GM23338 (cell line): ENCODE data around the gene ANKRD11. TPM values are rescaled to one million over a fixed set of nuclear protein-coding genes. Genes with fewer than 3 reads are reported as not detected.

Source experiments
- ATAC-seq: fragments of 200-7000 bp; cut with Tn5 transposase; 3 replicates; pipeline ENCODE4 v1.9.1; 2020
- DNase-seq: peaks from one replicate; pipeline ENCODE4 v3.0.0-alpha.2; 2015; ENCODE audit warnings: low spot score
- H2AFZ ChIP-seq: fragments of 200-600 bp; sonication (generic); 2 replicates; pipeline ENCODE4 v1.8.0; 2016; ENCODE audit warnings: antibody characterized with exemption, mild to moderate bottlenecking, moderate library complexity
- H3F3A ChIP-seq: fragments of 200-600 bp; sonication (generic); replicated peaks from 2 replicates; pipeline ENCODE4 v1.8.0; 2017; ENCODE audit warnings: antibody characterized with exemption, mixed run types, low read depth
- H3K27ac ChIP-seq: fragments of 200-600 bp; sonication (generic); 2 replicates; pipeline ENCODE4 v1.6.1; 2016; ENCODE audit warnings: low read depth
- H3K27me3 ChIP-seq: fragments of 200-600 bp; sonication (generic); 2 replicates; pipeline ENCODE4 v1.8.0; 2016; ENCODE audit warnings: mild to moderate bottlenecking, mixed run types, moderate library complexity; ENCODE audit not compliant: insufficient read depth
- H3K36me3 ChIP-seq: fragments of 200-600 bp; sonication (generic); 2 replicates; pipeline ENCODE4 v1.8.0; 2016; ENCODE audit warnings: mild to moderate bottlenecking; ENCODE audit not compliant: insufficient read depth
- H3K4me1 ChIP-seq: fragments of 200-600 bp; sonication (generic); 2 replicates; pipeline ENCODE4 v1.8.0; 2016; ENCODE audit warnings: mild to moderate bottlenecking, moderate library complexity; ENCODE audit not compliant: insufficient read depth
- H3K4me2 ChIP-seq: fragments of 200-600 bp; sonication (generic); 2 replicates; pipeline ENCODE4 v1.7.1; 2017; ENCODE audit warnings: mixed run types
- H3K4me3 ChIP-seq: fragments of 200-600 bp; sonication (generic); 2 replicates; pipeline ENCODE4 v1.6.1; 2016; ENCODE audit warnings: mixed run types
- H3K79me2 ChIP-seq: fragments of 200-600 bp; sonication (generic); replicated peaks from 2 replicates; pipeline ENCODE4 v1.8.0; 2017; ENCODE audit warnings: mild to moderate bottlenecking; ENCODE audit not compliant: insufficient read depth
- H3K9me2 ChIP-seq: fragments of 200-600 bp; sonication (generic); 2 replicates; pipeline ENCODE4 v1.8.0; 2017; ENCODE audit not compliant: insufficient read depth
- H4K20me1 ChIP-seq: fragments of 200-600 bp; sonication (generic); replicated peaks from 2 replicates; pipeline ENCODE4 v1.8.0; 2017; ENCODE audit warnings: mild to moderate bottlenecking; ENCODE audit not compliant: insufficient read depth
- H3K27ac Mint-ChIP-seq: 2 replicates; pipeline ENCODE4 v1.8.0; 2020; ENCODE audit warnings: inconsistent platforms, mild to moderate bottlenecking, moderate library complexity, mixed read lengths
- H3K27me3 Mint-ChIP-seq: 3 replicates; pipeline ENCODE4 v1.8.0; 2022; ENCODE audit warnings: low read depth, mild to moderate bottlenecking, moderate library complexity, mixed read lengths, inconsistent platforms; ENCODE audit not compliant: insufficient read depth, poor library complexity
- H3K36me3 Mint-ChIP-seq: 3 replicates; pipeline ENCODE4 v1.8.0; 2021; ENCODE audit warnings: low read depth, mild to moderate bottlenecking, inconsistent platforms, moderate library complexity, mixed read lengths
- H3K4me1 Mint-ChIP-seq: 3 replicates; pipeline ENCODE4 v1.8.0; 2020; ENCODE audit warnings: mild to moderate bottlenecking, inconsistent platforms, mixed read lengths
- H3K4me3 Mint-ChIP-seq: 3 replicates; pipeline ENCODE4 v1.8.0; 2021; ENCODE audit warnings: moderate library complexity, mild to moderate bottlenecking, inconsistent platforms, mixed read lengths
- H3K9me3 Mint-ChIP-seq: 3 replicates; pipeline ENCODE4 v1.8.0; 2020; ENCODE audit warnings: moderate library complexity, mild to moderate bottlenecking, inconsistent platforms, mixed read lengths
- CREB1 ChIP-seq: fragments of 250-450 bp; sonication (Bioruptor Pico); IDR thresholded peaks from 2 replicates; pipeline ENCODE4 v1.5.0; 2020; ENCODE audit warnings: low read depth, mild to moderate bottlenecking, moderate library complexity
- EZH2 ChIP-seq: fragments of 200-600 bp; sonication (generic); IDR thresholded peaks from one replicate; pipeline ENCODE4 v1.8.0; 2017; ENCODE audit warnings: antibody characterized with exemption, mild to moderate bottlenecking, low read depth; ENCODE audit not compliant: unreplicated experiment
- EZH2phosphoT487 ChIP-seq: fragments of 200-600 bp; sonication (generic); IDR thresholded peaks from one replicate; pipeline ENCODE4 v1.8.1; 2018; ENCODE audit warnings: antibody characterized with exemption; ENCODE audit not compliant: unreplicated experiment
- NANOG ChIP-seq: IDR thresholded peaks from 2 replicates; pipeline ENCODE4 v1.6.1; 2016; ENCODE audit warnings: antibody characterized with exemption, borderline replicate concordance
- POLR2AphosphoS5 ChIP-seq: IDR thresholded peaks from 2 replicates; pipeline ENCODE4 v1.6.1; 2016; ENCODE audit warnings: antibody characterized with exemption, low read depth
- ZNF331 ChIP-seq: fragments of 250-450 bp; sonication (Bioruptor Pico); IDR thresholded peaks from 2 replicates; pipeline ENCODE4 v1.5.0; 2020; ENCODE audit warnings: low read depth, mild to moderate bottlenecking, moderate library complexity
- polyA plus RNA-seq: library from polyadenylated mRNA; unstranded; fragments of >200 nt; fragmentation: Nextera tagmentation; extraction: Ambion mirVana; gene quantifications from 2 replicates; pipeline ENCODE4 v1.2.1, GENCODE V29; 2016
- total RNA-seq: library from RNA; depleted of rRNA; stranded (reverse); fragments of >200 nt; shearing (Covaris generic); gene quantifications from 2 replicates; pipeline ENCODE4 v1.2.3, GENCODE V29; 2014
- TF ChIP-seq, protein P1 (sequence below), 2 experiments: fragments of 200-600 bp in 1 of 2; sonication (generic) in 1 of 2; conservative IDR thresholded peaks; 2 replicates each; pipeline versions ENCODE4 v1.5.1 to v1.6.1; 2016 to 2017; ENCODE audit warnings: antibody characterized with exemption in 2 of 2, low read depth in 2 of 2, mild to moderate bottlenecking in 2 of 2, moderate library complexity in 1 of 2
- TF ChIP-seq, protein P2 (sequence below): IDR thresholded peaks from one replicate; pipeline ENCODE4 v1.6.1; 2018; ENCODE audit warnings: antibody characterized with exemption; ENCODE audit not compliant: unreplicated experiment
- TF ChIP-seq, protein P3 (sequence below): IDR thresholded peaks from 2 replicates; pipeline ENCODE4 v1.6.1; 2016; ENCODE audit warnings: antibody characterized with exemption

The ANKRD11 gene
- total and polyA plus RNA-seq, 2 experiments from 2014 or later = 130 to 159 TPM

DNA sequence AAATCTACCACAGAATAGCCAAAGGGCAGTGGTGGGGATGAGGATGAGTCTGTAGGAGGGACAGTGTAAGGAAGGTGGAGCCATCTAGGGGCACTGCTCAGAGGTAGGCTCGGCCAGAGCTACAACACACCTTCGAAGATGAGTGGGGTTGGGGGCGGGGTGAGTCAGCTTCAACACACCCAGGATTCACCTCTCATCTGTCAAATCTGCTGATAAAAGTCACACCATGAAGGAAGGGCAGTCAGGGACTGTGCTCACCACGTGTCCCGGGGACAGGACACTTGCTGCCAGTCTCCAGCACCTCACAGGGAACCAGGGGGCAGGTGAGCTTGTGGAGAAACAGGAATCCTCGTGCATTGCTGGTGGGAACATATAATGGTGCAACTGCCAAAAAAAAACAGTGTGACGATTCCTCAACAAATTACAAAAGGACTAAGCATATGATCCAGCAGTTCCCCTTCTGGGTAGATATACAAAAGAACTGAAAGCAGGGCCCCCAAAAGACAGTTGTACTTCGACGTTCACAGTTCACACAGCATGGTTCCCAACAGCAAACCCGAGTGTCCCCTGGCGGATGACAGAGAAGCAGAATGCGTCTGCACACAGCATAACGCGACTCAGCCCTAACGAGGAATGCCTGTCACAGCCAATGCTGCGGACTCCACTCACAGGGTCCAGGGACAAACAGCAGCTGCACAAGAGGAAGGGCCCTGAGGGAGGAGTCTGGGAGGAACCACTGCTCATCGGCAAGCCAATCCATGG is 133.1 kb downstream of the ANKRD11 start:
- Mint-ChIP-seq H3K27me3 (peaks cover 30% of the 10 kb centered on the region), H3K4me1 (peaks cover 78% of the 10 kb centered on the region), H3K36me3 (peaks cover 18% of the 10 kb centered on the region), H3K9me3 (no peaks in the 10 kb centered on the region), H3K27ac (no peak overlapping the region), H3K4me3 (no peak overlapping the region)
- Histone ChIP-seq H3F3A (peaks cover 21% of the 10 kb centered on the region), H4K20me1 (peaks cover 90% of the 10 kb centered on the region), H3K27ac (peak overlapping the region; percentile 66), H3K79me2 (peaks cover 100% of the 10 kb centered on the region), H3K4me2 (peak overlapping the region; percentile 40), H3K4me1 (peaks cover 45% of the 10 kb centered on the region), H3K36me3 (peaks cover 5% of the 10 kb centered on the region; the same call in 1 of the 2 replicates), H3K9me2 (no peaks in the 10 kb centered on the region), H3K27me3 (no peaks in the 10 kb centered on the region), H2AFZ (no peak overlapping the region), H3K4me3 (no peak overlapping the region)
- TF ChIP-seq CREB1 (CRISPR knock-in tag) (no peak), ZNF331 (CRISPR knock-in tag) (no peak), NANOG (no peak)
- TF ChIP-seq, protein P1, sequence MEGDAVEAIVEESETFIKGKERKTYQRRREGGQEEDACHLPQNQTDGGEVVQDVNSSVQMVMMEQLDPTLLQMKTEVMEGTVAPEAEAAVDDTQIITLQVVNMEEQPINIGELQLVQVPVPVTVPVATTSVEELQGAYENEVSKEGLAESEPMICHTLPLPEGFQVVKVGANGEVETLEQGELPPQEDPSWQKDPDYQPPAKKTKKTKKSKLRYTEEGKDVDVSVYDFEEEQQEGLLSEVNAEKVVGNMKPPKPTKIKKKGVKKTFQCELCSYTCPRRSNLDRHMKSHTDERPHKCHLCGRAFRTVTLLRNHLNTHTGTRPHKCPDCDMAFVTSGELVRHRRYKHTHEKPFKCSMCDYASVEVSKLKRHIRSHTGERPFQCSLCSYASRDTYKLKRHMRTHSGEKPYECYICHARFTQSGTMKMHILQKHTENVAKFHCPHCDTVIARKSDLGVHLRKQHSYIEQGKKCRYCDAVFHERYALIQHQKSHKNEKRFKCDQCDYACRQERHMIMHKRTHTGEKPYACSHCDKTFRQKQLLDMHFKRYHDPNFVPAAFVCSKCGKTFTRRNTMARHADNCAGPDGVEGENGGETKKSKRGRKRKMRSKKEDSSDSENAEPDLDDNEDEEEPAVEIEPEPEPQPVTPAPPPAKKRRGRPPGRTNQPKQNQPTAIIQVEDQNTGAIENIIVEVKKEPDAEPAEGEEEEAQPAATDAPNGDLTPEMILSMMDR (conservative IDR thresholded peaks at IDR 0.05; ENCODE audit: low read depth in 2 of 2) = peak; percentile 27 to 63; a peak in 3 of 4 replicates
- TF ChIP-seq, protein P2, sequence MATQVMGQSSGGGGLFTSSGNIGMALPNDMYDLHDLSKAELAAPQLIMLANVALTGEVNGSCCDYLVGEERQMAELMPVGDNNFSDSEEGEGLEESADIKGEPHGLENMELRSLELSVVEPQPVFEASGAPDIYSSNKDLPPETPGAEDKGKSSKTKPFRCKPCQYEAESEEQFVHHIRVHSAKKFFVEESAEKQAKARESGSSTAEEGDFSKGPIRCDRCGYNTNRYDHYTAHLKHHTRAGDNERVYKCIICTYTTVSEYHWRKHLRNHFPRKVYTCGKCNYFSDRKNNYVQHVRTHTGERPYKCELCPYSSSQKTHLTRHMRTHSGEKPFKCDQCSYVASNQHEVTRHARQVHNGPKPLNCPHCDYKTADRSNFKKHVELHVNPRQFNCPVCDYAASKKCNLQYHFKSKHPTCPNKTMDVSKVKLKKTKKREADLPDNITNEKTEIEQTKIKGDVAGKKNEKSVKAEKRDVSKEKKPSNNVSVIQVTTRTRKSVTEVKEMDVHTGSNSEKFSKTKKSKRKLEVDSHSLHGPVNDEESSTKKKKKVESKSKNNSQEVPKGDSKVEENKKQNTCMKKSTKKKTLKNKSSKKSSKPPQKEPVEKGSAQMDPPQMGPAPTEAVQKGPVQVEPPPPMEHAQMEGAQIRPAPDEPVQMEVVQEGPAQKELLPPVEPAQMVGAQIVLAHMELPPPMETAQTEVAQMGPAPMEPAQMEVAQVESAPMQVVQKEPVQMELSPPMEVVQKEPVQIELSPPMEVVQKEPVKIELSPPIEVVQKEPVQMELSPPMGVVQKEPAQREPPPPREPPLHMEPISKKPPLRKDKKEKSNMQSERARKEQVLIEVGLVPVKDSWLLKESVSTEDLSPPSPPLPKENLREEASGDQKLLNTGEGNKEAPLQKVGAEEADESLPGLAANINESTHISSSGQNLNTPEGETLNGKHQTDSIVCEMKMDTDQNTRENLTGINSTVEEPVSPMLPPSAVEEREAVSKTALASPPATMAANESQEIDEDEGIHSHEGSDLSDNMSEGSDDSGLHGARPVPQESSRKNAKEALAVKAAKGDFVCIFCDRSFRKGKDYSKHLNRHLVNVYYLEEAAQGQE = no peak
- TF ChIP-seq, protein P3, sequence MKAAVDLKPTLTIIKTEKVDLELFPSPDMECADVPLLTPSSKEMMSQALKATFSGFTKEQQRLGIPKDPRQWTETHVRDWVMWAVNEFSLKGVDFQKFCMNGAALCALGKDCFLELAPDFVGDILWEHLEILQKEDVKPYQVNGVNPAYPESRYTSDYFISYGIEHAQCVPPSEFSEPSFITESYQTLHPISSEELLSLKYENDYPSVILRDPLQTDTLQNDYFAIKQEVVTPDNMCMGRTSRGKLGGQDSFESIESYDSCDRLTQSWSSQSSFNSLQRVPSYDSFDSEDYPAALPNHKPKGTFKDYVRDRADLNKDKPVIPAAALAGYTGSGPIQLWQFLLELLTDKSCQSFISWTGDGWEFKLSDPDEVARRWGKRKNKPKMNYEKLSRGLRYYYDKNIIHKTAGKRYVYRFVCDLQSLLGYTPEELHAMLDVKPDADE = no peak
- DNase-seq = peak; percentile 65
- peak; percentile 75 for ATAC-seq

DNA sequence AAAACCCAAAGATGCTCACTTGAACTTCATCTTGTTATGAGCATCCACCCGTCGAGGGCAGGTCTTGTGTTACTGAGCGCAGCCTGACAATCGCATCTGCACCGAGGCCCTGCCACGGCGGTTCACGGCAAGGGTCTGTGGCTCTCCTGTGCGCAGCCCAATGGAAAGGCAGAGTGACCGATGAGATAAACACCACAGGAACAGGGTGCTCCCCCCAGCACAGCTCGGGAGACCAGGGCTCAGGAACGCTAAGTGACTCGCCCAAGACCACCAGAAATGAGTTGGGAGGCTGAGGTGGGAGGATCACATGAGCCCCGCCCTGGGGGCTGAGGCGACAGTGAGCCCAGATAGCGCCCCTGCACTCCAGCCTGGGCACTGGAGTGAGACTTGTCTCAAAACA is 134.7 kb downstream of the ANKRD11 start:
- peaks cover 5% of the 10 kb centered on the region; the same call in 1 of the 2 replicates for H3K36me3 ChIP-seq
- H4K20me1 ChIP-seq = peaks cover 96% of the 10 kb centered on the region
- no peaks in the 10 kb centered on the region for H3K27me3 ChIP-seq
- Mint-ChIP-seq H3K9me3 (no peaks in the 10 kb centered on the region), H3K36me3 (peaks cover 18% of the 10 kb centered on the region; the same call in 2 of the 3 replicates), H3K27me3 (peaks cover 30% of the 10 kb centered on the region), H3K4me1 (peaks cover 78% of the 10 kb centered on the region), H3K4me3 (no peak overlapping the region), H3K27ac (no peak overlapping the region)
- peak overlapping the region; percentile 57; the same call in 1 of the 2 replicates for H3K27ac ChIP-seq
- peaks cover 100% of the 10 kb centered on the region for H3K79me2 ChIP-seq
- no peak overlapping the region for H2AFZ ChIP-seq
- no peak for DNase-seq
- H3K4me3 ChIP-seq = no peak overlapping the region
- H3K4me1 ChIP-seq = peaks cover 37% of the 10 kb centered on the region
- ATAC-seq = no peak
- H3K9me2 ChIP-seq = no peaks in the 10 kb centered on the region
- no peak overlapping the region for H3K4me2 ChIP-seq
- H3F3A ChIP-seq = peaks cover 20% of the 10 kb centered on the region; the same call in 1 of the 2 replicates
- TF ChIP-seq EZH2 = no peak
- TF ChIP-seq POLR2AphosphoS5 = no peak
- no peak for TF ChIP-seq EZH2phosphoT487
